Activated gamma-delta T cell (primary cell): ENCODE data around the gene MEF2C.

ENCODE experiments used
- DNase-seq: peaks from one replicate; lab custom pipeline; 2025; lab: John Stamatoyannopoulos, UW

Gene MEF2C

DNA sequence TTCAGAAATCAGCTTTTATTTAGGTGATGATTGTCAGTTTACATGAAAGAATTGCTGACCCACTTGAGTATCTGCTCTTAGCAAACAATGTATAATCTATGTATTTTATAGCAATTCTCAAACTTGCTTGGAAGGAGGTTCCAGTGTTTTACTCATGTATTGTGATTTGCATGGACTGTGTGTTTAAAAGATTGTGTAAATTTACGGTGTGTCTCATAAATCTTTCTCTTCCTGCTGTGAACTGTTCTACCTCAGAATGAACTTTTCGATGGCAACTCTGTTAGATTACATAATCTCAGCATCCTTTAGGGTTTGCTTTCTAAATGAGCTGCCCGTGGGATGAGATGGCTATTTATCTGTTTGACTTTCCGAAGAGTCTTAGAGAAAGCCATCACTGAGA, 122.5 kb downstream of the MEF2C start:
- DNase-seq, result no peak

DNA sequence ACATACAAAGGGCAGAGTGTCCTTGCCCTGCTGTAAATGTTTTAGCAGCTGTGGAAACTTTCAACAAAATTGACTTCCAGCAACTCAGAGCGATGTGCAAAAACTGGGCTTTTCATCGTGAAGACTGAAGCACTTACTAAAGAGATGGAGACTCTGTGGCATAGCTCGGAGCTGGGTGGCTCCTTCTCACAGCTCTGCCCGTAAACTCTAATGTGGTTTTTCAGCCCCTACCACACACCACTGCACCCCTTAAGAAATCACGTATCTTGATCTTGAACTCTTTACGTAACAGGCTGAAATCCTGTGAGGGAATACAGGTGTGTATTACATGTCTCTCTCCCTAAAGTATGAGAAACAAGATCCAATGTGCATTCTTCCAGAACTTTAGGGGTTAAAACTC, 124.4 kb downstream of the MEF2C start:
- no peak for DNase-seq

DNA sequence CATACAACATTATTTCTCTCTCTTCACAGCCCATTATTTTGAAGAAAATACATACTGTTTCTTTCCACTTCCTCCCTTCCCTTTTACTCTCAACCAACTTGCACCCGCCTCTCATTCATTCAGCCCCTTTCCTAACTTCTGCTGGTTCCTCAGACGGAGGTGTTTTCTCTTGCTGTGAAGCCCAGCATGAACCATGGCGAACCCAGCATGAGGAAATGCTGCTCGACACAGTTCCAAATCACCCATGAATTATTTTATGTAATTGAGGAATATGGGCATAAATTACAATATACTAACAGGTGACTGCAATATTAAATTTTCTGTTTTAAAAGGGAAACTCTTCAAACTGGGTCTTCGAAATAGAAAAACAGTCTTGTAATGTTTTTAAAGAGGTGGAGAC, 124.8 kb downstream of the MEF2C start:
- DNase-seq, result no peak

DNA sequence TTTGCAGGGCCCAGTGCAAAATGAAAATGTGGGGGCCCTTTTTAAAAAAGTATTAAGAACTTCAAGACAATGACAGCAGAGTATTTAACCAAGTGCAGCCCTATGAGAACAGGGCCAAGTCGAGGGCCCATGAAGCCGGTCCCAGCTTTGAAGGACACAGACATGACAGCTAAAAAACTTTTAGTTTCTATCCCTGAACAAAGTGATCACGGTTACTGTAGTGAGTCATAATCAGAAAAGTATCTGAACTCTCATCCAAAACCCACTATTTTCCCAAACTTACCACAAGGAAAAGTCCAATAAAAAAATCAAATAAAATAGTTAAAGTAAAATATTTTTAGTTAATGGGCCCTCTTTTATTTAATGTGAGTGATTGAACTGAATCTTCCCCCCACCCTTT, 126.0 kb downstream of the MEF2C start:
- no peak for DNase-seq

DNA sequence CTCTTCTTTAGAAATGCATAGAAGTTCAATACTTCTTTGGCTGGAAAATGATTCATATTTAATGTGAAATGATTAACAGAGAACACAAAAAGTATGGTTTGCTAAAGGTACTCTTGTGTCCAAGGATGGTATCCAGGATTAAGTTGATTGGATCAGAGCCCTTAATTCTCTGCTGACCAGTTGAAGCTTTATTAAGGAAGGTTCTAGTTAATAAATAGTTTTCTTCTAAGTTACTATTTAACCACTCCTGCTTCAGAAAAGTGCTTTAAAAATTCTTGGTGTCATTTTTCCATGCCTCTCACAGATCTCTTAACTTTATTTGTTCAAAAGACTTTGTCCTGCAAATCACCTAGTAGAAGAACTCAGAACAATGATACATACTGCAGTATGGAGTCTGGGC, 134.3 kb downstream of the MEF2C start:
- DNase-seq, result no peak

DNA sequence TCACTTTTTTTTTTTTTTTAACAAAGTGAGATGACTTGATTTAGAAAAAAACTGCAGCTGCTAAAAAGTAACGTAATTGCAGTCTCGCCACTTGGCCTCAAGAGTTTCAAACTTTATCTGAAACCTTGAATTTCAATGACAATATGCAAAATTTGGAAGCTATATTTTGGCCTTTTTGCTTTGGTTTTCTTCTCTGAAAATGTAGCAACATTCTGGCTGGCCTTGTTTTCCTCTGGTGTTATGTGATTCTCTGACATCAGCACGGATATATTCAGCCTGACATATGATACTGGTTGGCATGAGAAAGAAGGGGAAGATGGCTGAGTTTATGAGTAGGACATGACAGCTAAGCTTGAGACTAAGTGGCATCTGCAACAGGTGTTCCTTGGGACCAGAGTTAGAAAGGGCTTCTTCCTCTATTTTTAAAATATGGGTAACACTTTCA, 136.5 kb downstream of the MEF2C start:
- DNase-seq, result no peak

DNA sequence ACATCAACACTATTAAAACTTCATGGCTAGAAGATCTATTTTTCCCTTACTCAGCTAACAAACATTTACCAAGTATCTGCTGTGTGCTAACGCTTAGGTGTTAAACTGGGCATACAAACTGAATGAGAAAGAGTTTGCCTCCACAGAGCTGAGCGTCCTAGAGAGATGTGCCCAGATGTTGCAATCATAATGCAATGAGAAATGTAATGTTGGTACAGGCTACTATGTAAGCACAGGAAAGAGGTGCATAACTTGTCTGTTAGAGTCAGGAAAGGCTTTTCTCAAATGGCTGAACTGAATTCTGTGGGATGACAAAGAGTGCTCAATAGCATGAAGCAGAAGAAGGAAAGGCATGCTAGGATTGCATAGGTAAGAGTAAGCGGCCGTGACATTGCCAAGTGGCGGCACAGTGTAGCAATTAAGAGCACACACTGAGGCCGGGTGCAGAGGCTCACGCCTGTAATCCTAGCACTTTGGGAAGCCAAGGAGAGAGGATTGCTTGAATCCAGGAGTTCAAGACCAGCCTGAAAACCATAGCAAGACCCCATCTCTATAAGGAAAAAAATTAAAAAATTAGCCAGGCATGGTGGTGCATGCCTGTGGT, 137.8 kb downstream of the MEF2C start:
- DNase-seq, result no peak

DNA sequence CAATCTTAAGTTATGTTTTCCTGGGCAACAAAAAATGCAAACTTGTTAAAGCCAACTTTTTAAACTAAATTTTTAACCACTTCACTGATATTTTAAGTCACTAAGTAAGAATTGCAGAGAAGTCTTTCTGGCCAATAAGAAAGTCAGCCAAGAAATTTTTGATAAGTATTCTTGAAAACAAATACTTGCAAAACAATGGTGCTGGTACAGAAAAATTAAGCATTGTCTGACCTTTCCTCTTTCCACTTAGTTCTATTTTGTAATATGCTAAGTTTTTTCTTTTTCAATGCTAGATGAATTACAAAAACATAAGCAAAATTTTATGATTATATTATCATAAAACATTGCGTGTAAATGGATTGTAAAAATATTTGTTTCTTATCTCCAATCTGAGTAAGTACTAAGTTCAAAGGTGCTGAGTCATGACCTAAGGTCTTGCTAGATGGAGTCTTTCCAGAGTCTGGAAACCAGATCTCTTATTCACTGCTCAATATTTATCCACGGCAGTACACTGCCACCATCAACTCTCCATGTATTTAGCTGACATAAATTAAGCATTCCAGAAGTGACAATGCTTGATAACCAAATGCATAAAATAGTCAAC, 139.7 kb downstream of the MEF2C start:
- no peak for DNase-seq

DNA sequence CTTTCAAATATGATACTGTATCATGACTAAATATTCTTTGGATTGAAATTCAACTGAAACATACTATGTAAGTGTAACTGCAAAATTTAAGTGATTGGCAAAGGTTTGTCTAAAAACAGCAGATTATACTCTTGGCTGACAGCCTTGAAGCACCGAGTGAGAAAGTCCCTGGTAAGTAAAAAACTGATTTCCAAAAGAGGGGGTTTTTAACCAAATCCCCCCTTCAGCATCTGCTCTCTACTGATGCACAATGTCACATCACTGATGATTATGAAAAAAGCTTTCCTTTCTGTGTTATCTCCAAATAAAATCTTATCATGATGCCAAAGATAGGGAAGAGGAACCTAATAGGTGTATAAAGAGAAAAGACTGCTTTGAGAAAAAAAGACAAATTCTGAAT, 141.0 kb downstream of the MEF2C start:
- no peak for DNase-seq

DNA sequence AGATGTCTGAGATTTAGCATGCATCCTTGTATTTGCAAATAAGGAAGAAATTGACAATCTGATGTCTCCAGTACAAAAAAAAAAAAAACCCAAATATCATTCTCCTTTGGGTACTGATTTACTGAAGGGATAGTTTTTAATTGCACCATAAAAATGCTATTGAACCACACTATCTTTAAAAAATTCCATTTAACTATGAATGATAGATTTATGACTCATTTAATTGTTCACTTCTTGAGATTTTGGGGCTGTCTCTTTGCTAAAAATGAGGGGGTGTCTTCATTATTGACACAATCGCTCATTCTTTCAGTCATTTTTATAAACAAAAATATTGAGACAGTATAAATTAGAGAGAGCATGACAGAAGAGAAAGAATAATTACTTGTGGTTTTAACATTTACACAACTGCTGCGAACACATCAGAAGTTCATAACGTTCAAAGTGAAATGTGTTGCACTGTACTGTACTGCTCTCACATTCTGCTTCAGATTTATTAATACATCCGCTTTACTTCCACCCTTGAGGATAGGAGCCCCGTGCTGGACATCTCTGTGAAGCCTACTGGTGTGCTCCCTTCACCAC, 142.3 kb downstream of the MEF2C start:
- DNase-seq, result no peak

DNA sequence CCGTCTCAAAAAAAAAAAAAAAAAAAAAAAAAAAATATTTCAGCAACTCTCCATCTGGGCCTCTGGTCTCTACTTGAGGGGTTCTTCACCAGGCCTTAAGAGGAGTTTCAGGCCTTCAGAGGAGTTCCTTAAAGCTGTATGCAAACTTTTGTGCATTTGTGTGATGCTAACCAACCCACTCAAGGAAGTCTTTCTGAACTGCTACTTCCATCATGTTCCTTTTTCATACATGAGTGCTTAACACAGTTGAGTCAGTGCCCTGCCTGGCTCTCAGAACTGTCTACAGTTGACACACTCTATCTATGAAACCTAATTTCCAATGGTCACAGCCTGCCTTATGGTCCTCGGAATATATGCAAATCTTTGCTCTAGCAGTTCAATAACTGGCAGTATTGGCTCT, 146.5 kb downstream of the MEF2C start:
- DNase-seq, result no peak

DNA sequence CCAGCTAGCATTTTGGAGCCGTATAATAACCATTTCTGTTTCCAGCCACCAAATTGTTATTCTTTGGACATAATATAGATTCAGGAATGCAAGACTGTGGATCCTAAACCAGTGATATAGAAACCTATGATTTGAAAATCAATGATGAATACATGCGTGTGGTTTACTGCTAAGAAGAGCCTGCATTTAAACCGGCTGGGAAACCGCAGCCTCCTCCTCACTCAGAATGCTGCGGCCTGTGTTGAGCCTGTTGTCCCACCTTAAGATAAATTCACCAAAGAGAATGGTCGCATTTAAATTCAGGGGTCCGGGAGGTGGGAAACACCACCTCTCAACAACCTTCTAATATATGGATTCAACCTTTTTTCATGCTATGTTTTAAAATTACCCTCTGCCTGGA, 148.0 kb downstream of the MEF2C start:
- DNase-seq, result no peak

DNA sequence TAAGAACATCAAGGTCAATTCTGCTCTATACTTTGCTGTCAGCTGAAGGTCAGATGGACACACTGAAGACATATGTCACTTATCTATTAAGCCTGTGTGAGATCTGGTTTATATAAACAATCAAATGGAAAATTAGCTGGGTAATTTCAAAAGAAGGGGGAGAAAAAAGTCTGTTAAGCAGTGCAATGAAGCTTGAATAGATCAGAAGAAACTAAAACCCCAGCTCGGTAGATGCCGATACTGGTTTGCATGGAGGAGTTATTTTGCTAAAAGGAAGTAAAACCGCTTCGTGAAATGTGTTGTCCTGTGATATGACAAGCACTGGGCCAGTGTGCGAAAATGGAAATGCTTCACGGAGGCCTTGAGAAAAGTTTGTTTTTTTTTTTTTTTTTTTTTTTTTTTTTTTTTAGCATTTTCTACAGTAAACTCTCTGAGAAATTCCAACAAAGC, 148.8 kb downstream of the MEF2C start:
- DNase-seq, result no peak

DNA sequence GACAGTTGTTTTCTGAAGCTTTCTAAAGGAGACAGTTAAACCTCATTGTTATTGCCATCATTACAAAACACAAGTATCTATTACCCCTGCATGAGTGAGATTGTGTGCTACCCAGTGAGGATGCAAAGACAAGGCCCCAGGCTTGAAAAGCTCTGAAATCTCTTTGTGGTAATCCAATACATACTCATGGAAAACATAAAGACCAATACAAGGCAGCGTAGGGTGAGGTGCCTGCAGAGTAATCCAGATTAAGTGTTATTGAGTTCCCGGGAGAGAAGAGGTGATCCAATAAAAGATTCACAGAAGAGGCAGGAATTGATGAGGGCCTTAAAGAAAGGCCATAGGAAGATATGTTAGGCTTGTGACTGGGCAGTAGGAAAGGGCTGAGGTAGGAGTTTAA, 150.1 kb downstream of the MEF2C start:
- no peak for DNase-seq

DNA sequence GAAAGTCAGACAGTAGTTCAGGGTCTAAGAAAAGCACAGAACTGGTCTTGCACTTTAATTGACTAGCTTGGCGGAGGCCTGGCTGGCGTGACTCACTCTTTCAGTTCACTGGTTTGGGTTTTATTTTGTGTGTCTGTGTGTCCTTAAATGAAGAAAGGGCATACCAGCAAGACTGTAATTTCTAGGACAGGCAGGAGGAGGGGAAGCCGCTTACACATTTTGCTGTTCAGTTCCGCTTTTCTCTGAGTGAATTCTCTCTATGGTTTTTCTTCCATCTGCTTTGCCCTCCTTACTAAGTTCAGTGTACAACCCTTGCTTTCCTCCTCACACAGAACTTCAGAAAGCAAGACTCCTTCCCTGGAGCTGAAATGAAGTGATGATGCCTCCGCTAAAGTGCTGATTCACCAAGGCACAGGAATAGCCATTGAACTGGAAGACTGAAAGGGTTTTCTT, 150.8 kb downstream of the MEF2C start:
- DNase-seq, result no peak

DNA sequence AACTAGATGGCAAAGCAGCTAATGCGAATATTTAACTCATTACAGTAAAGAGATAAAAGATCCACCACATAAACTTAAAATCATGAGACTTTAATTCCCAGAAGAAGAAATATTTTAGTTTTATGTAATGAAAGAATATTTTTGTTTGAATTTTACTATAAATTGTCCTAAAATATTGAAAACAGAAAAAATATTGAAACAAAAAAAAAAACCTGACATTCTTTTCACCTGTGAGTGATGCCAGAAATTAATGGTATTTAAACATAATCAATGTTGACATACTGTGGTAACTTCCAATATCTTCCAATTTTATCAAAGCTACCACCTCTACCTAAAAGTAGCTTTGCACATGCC, 153.2 kb downstream of the MEF2C start:
- DNase-seq, result no peak

DNA sequence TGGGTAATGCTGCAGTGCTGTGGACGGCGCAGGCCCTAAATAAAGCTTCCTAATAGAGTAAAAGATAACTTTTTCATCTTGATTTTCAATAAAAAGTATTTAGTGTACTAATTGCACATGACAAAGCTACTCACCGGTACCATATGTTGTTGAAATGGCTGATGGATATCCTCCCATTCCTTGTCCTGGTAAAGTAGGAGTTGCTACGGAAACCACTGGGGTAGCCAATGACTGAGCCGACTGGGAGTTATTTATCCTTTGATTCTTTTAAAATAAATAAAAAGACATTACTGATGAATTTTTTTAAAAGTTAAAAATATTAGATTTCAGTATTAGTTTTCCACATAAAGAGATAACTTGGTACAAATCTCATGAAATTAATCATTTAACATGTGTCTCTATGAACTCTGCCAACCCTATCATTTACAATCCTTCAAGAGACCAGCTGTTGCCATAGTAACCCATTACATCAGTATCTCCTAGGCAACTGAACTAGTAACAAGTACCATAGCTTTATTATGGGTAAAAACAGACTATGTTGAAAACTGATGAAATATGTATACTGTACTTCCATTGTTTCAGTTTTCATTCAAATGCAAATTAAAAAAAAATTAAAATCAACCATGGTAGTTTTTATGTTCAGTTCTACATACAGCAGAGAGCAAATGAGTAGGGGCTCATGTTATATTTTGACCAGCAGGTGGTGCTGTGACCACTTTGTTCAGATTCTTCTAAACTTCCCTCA, 153.7 kb downstream of the MEF2C start:
- no peak for DNase-seq

DNA sequence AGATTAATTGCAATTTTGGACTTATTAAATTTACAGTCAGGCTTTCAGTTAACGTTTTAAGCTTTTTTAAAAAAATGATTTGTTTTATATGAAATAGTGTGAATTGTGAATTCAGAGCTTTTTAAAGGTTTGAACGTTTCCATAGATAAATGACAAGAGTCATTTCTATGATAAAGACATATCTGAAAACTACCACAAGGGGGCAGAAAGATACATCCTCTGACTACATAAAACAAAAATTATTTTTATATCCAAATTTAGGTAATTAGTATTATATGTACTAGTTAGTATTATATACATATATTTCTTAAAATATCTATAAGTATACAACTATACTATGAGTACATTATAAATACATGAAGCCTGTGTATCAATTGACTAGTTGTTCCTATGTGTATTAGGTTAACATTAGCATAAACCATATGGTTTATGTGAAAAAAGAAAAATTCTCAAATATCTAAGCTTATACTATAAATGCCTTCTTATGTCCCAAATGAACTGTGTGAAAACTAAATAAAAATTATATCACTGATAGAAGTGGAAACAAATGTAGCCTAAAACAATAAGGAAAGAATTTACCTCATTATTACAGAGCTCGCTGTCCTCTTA, 155.2 kb downstream of the MEF2C start:
- no peak for DNase-seq

DNA sequence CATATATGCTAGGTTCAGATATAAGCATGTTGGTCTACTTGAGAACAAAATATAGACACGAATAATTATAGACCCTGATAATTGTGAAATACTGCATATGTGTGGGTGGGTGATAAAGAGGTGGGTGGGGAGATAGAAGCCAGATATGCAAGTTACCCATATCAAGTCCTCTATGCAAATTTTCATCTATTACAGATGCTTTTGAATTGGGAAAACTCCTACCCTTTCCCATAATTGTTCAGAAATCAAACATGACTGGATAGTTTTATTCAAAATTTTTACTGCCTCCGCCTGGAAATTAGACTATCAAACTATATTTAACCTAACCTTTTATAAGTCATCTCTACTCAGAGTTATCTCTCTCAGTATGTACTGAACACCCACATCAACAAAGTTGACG, 157.5 kb downstream of the MEF2C start:
- DNase-seq, result no peak

DNA sequence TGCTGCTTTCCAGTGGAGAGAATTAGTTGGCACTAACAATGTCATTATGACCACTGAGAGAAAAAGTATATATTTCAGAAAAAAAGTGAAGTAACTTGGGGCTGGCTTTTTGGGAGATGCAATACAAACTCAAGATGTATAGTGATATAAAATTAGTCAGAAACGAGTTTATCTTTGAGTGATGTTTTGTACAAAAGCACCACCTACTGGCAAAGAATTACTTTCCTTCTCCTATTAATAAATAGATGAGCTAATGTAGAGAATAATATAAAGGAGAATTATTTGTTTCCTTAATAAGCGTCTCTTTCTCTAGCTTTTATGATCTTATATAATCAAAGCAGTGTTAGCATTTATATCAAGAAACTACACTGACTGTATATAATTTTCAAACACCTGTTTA, 158.8 kb downstream of the MEF2C start:
- DNase-seq, result no peak

DNA sequence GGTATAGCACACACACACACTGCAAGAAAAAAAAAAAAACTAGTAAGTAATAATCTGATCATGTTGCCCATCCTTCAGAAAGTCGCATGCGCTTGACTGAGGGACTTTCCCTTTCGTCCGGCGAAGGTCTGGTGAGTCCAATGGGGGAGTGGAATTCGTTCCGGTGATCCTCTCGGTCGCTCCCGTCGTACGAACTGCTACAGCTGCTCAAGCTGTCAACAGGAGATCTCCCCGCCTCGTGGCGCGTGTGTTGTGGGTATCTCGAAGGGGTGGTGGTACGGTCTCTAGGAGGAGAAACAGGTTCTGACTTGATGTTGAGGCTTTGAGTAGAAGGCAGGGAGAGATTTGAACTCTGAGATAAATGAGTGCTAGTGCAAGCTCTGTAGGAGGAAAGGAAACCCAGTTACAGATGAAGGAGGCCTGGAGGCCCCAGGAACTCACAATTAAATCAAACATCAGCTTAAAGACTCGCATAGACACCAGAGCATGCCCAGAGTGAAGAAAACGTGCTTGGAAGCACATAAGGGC, 160.4 kb downstream of the MEF2C start:
- no peak for DNase-seq

DNA sequence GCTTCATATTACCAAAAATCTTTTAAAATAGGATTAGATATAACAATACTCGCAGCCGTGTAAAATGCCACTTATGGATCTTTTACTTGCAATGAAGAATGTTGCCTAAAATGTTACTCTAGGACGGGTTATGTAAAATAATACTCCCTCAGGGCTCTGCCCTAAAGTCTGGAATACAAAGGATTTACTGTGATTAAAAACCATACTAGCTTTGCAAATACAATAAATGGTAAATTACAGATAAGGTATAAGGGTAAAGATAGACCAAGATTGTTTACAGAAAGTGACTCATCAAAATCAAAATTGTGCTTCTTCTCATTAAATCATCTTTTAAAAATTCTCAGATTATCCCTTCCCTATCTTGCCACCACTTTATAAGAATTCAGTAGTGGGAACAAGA, 163.6 kb downstream of the MEF2C start:
- no peak for DNase-seq
